Activated T-cell treated with anti-CD3 and anti-CD28 coated beads, Interleukin-2, amount 50 U/mL, for 4 hours (primary cell): ENCODE results near the gene MED28. TPM values are rescaled to one million over a fixed set of nuclear protein-coding genes. Genes with fewer than 3 reads are reported as not detected.

Source experiments
- ATAC-seq, 2 donors: fragments of 200-7000 bp; cut with Tn5 transposase; one replicate each; pipeline ENCODE4 v1.10.0; 2021
- DNase-seq: peaks from one replicate; pipeline ENCODE4 v3.0.0-alpha.2; 2020
- H3K27me3 Mint-ChIP-seq: one replicate; pipeline ENCODE4 v1.8.0; 2021; ENCODE audit warnings: low read depth, mixed read lengths
- H3K36me3 Mint-ChIP-seq: one replicate; pipeline ENCODE4 v1.8.0; 2022; ENCODE audit warnings: mixed read lengths; ENCODE audit not compliant: insufficient read depth
- H3K4me1 Mint-ChIP-seq: one replicate; pipeline ENCODE4 v1.8.0; 2021; ENCODE audit warnings: low read depth, mixed read lengths
- H3K4me3 Mint-ChIP-seq: one replicate; pipeline ENCODE4 v1.8.0; 2021; ENCODE audit warnings: mild to moderate bottlenecking, moderate library complexity, mixed read lengths
- H3K9me3 Mint-ChIP-seq: one replicate; pipeline ENCODE4 v1.8.0; 2021; ENCODE audit warnings: mixed read lengths
- total RNA-seq, 3 donors: library from RNA; stranded (reverse); gene quantifications; one replicate each; pipeline ENCODE4 v1.2.1, GENCODE V29; 2021

MED28 gene
- total RNA-seq, 3 donors from 2014 or later: 56.9 to 60.8 (median 60.2) TPM

DNA sequence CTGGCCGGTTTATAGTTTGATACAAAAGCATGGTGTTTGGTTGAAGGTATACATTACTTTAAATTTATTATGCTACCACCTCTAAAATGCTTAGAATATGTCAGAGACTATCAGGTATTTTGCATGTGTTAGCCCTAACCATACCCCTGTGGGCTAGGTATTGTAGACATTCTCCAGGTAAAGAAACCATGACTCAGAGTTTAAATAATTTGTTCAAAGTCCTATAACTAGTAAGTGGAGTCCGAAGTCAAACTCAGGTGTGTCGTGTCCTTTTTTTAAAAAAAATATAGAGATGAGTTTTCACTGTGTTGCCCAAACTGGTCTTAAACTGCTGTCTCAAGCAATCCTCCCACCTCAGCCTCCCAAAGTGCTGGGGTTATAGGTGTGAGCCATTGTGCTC lies 25.1 kb upstream of the MED28 start:
- ATAC-seq: no peak
- H3K9me3 Mint-ChIP-seq: no peaks in the 10 kb centered on the region
- H3K36me3 Mint-ChIP-seq: peaks cover 43% of the 10 kb centered on the region
- no peak overlapping the region for H3K4me3 Mint-ChIP-seq
- no peak for DNase-seq
- no peaks in the 10 kb centered on the region for H3K27me3 Mint-ChIP-seq
- H3K4me1 Mint-ChIP-seq: peaks cover 6% of the 10 kb centered on the region

DNA sequence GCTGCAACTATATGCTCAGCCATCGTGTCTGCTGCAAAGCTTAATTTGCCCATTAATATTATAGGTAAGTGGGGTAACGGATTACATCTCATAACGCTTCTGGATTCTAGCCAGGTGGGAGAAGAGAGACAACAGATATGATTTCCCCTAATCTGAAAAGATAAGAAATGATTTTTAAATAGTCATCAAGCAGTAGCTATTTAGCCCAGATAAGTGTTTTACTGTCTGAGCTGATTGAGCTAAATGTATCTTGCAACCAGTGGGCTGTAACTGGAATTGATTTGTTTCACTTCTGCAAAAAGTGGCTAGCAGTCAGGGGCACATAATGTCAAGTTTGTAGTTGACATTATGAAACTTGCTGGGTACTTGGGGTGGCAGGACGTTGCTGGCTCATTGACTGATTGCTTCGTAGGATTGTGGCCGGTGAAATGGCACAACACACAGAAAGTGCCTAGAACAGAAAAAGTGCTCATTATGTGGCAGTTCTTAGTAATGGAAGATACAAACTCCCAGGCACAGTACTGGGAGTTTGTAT lies 18.9 kb upstream of the MED28 start:
- ATAC-seq: no peak
- no peaks in the 10 kb centered on the region for H3K9me3 Mint-ChIP-seq
- peaks cover 39% of the 10 kb centered on the region for H3K36me3 Mint-ChIP-seq
- DNase-seq: no peak
- H3K4me3 Mint-ChIP-seq: no peak overlapping the region
- H3K4me1 Mint-ChIP-seq: peaks cover 6% of the 10 kb centered on the region
- no peaks in the 10 kb centered on the region for H3K27me3 Mint-ChIP-seq

GRCh38 chr4:17597517-17597916 lies 16.9 kb upstream of the MED28 start:
- no peaks in the 10 kb centered on the region for H3K9me3 Mint-ChIP-seq
- DNase-seq (no peak), ATAC-seq (no peak)
- peaks cover 32% of the 10 kb centered on the region for H3K36me3 Mint-ChIP-seq
- H3K27me3 Mint-ChIP-seq: no peaks in the 10 kb centered on the region
- no peak overlapping the region for H3K4me3 Mint-ChIP-seq
- H3K4me1 Mint-ChIP-seq: peaks cover 2% of the 10 kb centered on the region

DNA sequence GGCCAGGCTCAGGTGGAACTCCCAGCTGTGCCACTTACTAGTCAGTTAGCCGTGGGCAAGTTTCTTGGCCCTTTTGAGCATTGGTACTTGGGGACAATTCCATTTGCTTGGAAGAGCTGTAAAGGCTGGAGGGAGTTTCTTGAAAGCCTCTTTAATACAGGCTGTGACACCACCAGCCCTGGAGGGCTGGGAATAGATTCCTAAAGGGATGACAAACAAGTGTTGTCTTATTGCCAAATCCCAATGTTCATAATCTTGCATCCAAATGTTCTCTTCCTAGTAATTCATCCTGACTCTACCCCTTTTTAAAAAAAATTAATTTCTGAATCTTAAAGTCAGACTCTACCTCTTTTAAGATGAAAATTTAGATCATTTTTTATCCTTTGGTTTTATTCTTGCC lies 14.6 kb upstream of the MED28 start:
- H3K9me3 Mint-ChIP-seq: no peaks in the 10 kb centered on the region
- no peaks in the 10 kb centered on the region for H3K4me1 Mint-ChIP-seq
- peaks cover 28% of the 10 kb centered on the region for H3K36me3 Mint-ChIP-seq
- no peak overlapping the region for H3K4me3 Mint-ChIP-seq
- no peaks in the 10 kb centered on the region for H3K27me3 Mint-ChIP-seq
- DNase-seq (no peak), ATAC-seq (no peak)

DNA sequence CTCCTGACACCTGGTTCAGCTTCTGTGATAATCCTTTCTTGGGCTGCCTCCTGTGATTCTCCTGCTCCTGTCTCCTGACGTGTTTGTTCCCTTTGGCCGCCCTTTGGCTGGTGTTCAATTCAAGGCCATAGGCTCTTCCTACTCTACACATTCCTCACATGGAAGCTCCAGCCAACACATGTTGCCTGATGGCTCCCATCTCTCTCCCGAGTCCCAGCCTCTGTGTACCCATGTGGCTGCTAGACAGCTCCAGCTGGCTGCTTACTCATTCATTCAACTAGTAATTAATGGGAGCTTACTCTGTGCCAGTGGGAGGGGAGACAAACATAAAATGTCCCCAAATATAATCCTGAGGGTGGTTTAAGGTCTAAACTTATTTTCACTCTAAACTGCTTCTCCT lies 9.2 kb upstream of the MED28 start:
- Mint-ChIP-seq H3K4me1 (no peaks in the 10 kb centered on the region), H3K4me3 (no peak overlapping the region), H3K27me3 (no peaks in the 10 kb centered on the region), H3K9me3 (no peaks in the 10 kb centered on the region), H3K36me3 (peaks cover 18% of the 10 kb centered on the region)
- DNase-seq (no peak), ATAC-seq (no peak)

GRCh38 chr4:17613761-17614415 lies 553 bp upstream of the MED28 start:
- H3K4me1 Mint-ChIP-seq: peaks cover 30% of the 10 kb centered on the region

GRCh38 chr4:17616283-17616682 lies 1.8 kb downstream of the MED28 start:
- no peaks in the 10 kb centered on the region for H3K27me3 Mint-ChIP-seq
- peaks cover 22% of the 10 kb centered on the region for H3K36me3 Mint-ChIP-seq
- H3K4me3 Mint-ChIP-seq: peak overlapping the region; percentile 81
- ATAC-seq: no peak
- H3K9me3 Mint-ChIP-seq: no peaks in the 10 kb centered on the region
- peaks cover 41% of the 10 kb centered on the region for H3K4me1 Mint-ChIP-seq
- no peak for DNase-seq

More at GRCh38 chr4:17613761-17614415, 553 bp upstream of the MED28 start:
- ATAC-seq (peak; percentile 59 to 67), DNase-seq (no peak)
- peaks cover 9% of the 10 kb centered on the region for H3K36me3 Mint-ChIP-seq
- peak overlapping the region; percentile 97 for H3K4me3 Mint-ChIP-seq
- no peaks in the 10 kb centered on the region for H3K27me3 Mint-ChIP-seq
- no peaks in the 10 kb centered on the region for H3K9me3 Mint-ChIP-seq

DNA sequence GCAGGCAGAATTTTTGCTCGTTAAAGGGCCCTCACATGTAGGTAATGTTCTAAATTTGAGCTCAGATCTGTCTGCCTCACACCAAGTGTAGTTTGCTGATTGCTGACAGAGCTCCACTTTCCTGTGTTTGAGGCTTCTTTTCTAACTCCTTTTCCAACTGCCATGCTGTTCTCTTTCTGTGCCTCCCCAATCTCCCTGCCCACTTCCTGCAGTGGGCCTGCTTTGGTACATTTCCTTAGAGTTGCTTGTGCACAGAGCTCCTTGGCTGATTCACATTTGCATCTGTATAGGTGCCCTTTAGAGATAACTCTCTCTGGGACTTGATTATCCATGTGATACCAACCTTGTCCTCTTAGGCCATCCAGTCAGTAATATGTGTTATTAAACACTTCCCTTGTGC lies 4.5 kb downstream of the MED28 start:
- Mint-ChIP-seq H3K4me3 (no peak overlapping the region), H3K27me3 (no peaks in the 10 kb centered on the region), H3K9me3 (no peaks in the 10 kb centered on the region), H3K4me1 (peaks cover 42% of the 10 kb centered on the region), H3K36me3 (peaks cover 32% of the 10 kb centered on the region)
- ATAC-seq: no peak
- no peak for DNase-seq

GRCh38 chr4:17619416-17620105 lies 5.1 kb downstream of the MED28 start:
- no peak for DNase-seq
- Mint-ChIP-seq H3K9me3 (no peaks in the 10 kb centered on the region), H3K4me1 (peaks cover 44% of the 10 kb centered on the region), H3K27me3 (no peaks in the 10 kb centered on the region), H3K36me3 (peaks cover 38% of the 10 kb centered on the region), H3K4me3 (no peak overlapping the region)
- no peak for ATAC-seq

DNA sequence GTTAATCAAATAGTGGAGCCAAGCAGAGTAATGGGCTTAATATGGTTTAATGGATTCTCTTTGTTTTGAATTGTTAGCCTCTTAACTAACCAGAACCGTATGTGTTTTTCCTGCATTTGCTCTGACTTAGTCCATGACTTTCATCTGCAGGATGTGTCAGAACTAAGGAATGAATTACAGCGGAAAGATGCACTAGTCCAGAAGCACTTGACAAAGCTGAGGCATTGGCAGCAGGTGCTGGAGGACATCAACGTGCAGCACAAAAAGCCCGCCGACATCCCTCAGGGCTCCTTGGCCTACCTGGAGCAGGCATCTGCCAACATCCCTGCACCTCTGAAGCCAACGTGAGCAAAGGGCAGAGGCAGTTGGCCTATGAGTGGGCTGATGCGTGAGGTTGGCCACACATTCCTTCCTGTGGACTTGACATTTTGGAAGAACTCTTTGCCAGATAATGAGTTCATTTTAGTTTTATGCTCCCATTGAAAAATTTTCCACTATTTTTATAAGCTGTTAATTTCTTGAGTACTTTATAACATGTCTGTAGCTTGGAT lies 9.1 kb downstream of the MED28 start:
- peaks cover 47% of the 10 kb centered on the region for H3K36me3 Mint-ChIP-seq
- no peaks in the 10 kb centered on the region for H3K27me3 Mint-ChIP-seq
- H3K9me3 Mint-ChIP-seq: no peaks in the 10 kb centered on the region
- no peak for DNase-seq
- H3K4me3 Mint-ChIP-seq: no peak overlapping the region
- ATAC-seq: no peak
- peaks cover 26% of the 10 kb centered on the region for H3K4me1 Mint-ChIP-seq

GRCh38 chr4:17624821-17625220 lies 10.4 kb downstream of the MED28 start:
- peaks cover 46% of the 10 kb centered on the region for H3K36me3 Mint-ChIP-seq
- peaks cover 13% of the 10 kb centered on the region for H3K4me1 Mint-ChIP-seq
- no peak for ATAC-seq

DNA sequence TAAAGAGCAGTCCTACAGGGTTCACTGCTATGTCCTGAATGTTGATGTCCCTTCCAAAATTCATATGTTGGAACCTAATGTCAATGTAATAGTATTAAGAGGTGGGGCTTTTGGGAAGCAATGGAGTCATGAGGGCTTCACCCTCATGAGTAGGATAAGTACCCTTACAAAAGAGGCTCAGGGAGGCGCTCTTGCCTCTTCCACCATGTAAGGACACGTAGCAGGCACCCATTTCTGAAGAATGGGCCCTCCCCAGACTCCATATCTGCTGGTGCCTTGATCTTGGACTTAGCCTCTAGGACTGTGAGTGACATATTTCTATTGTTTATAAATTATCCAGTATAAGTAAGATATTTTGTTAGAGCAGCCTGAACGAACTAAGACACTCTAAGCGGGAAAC lies 15.8 kb downstream of the MED28 start:
- Mint-ChIP-seq H3K36me3 (peaks cover 33% of the 10 kb centered on the region), H3K4me3 (no peak overlapping the region), H3K4me1 (peaks cover 4% of the 10 kb centered on the region), H3K27me3 (no peaks in the 10 kb centered on the region), H3K9me3 (no peaks in the 10 kb centered on the region)
- DNase-seq: no peak
- no peak for ATAC-seq

More at GRCh38 chr4:17624821-17625220, 10.4 kb downstream of the MED28 start:
- H3K4me3 Mint-ChIP-seq: no peak overlapping the region
- no peaks in the 10 kb centered on the region for H3K9me3 Mint-ChIP-seq
- no peaks in the 10 kb centered on the region for H3K27me3 Mint-ChIP-seq
- no peak for DNase-seq

- peaks cover 23% of the 10 kb centered on the region for H3K36me3 Mint-ChIP-seq
- H3K9me3 Mint-ChIP-seq: no peaks in the 10 kb centered on the region
- H3K4me1 Mint-ChIP-seq: no peaks in the 10 kb centered on the region
- no peak overlapping the region for H3K4me3 Mint-ChIP-seq
- no peak for DNase-seq
- ATAC-seq: no peak
- H3K27me3 Mint-ChIP-seq: no peaks in the 10 kb centered on the region
Measured at GRCh38 chr4:17633600-17633999, 19.2 kb downstream of the MED28 start.

- no peaks in the 10 kb centered on the region for H3K27me3 Mint-ChIP-seq
- H3K4me3 Mint-ChIP-seq: no peak overlapping the region
- no peak for ATAC-seq
- DNase-seq: no peak
- no peaks in the 10 kb centered on the region for H3K9me3 Mint-ChIP-seq
- H3K36me3 Mint-ChIP-seq: peaks cover 15% of the 10 kb centered on the region
- H3K4me1 Mint-ChIP-seq: no peaks in the 10 kb centered on the region
Measured at GRCh38 chr4:17635056-17635455, 20.6 kb downstream of the MED28 start.

DNA sequence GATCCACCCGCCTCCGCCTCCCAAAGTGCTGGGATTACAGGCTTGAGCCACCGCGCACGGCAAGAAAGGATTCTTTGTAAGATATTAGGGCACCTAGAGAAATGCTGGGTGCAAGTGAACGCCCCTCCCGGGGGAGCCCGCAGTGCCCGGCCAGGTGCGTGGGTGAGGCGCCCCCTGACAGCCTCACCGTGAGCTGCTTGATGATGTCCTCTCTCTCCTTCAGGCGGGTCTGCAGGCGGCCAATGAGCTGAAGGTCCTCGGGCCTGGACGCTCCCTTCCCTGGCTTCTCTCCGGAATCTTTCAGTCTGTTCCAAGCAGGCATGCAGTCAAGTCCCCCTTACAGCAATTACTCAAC lies 21.9 kb downstream of the MED28 start:
- DNase-seq (no peak), ATAC-seq (no peak)
- H3K27me3 Mint-ChIP-seq: no peaks in the 10 kb centered on the region
- H3K4me1 Mint-ChIP-seq: no peaks in the 10 kb centered on the region
- H3K9me3 Mint-ChIP-seq: no peaks in the 10 kb centered on the region
- peaks cover 15% of the 10 kb centered on the region for H3K36me3 Mint-ChIP-seq
- no peak overlapping the region for H3K4me3 Mint-ChIP-seq
